ENCODE results near the gene MAP3K8.

The MAP3K8 gene

DNA sequence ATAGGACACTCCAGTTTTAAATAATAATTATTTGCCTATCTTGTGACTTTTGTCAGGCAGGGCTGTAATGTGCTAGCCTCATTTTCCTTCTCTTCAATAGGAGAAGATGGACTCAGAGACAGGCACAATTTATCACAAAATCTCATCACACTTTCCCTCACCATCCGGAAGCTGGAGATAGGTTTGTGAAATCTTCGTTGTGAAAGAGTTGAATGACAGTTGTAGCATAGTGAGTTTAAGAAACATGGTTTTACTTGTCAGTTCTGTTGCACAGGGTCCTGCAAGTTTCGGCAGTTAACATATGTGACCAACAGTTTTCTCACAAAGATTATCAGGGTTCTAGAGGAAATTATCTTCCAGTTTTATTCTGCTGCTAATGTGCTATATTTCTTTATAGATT is 37.7 kb upstream of the MAP3K8 start:
- H3K18ac ChIP-seq (ENCODE audit: low read length) = no peak overlapping the region
- DNase-seq (ENCODE audit: low spot score) = no peak
- H4K8ac ChIP-seq (ENCODE audit: low read depth, low read length) = no peak overlapping the region
- H3K23ac ChIP-seq (ENCODE audit: low read depth, low read length, poor library complexity) = no peak overlapping the region
- no peak overlapping the region for H2BK12ac ChIP-seq (ENCODE audit: low read length)
- WGBS, 2 donors (ENCODE audit: extremely low coverage in 2 of 2, insufficient read length in 2 of 2, insufficient replicate concordance in 1 of 2) = no CpG with 5 or more reads among the region's 3 CpGs
- no peak overlapping the region for H3K14ac ChIP-seq (ENCODE audit: low read length)
- H2BK120ac ChIP-seq (ENCODE audit: low read depth, low read length) = no peak overlapping the region
- H3K4ac ChIP-seq (ENCODE audit: low read length) = no peak overlapping the region
- no peak overlapping the region for H2BK5ac ChIP-seq (ENCODE audit: low read length)
- no peak overlapping the region for H3K9ac ChIP-seq (ENCODE audit: low read depth, low read length, poor library complexity)
- no peak overlapping the region for H2BK15ac ChIP-seq (ENCODE audit: low read length)
- H3K4me3 ChIP-seq (ENCODE audit: low read length in 2 of 2) = no peak overlapping the region
- no peak overlapping the region for H4K91ac ChIP-seq (ENCODE audit: low read depth, low read length, poor library complexity)
- no peak overlapping the region for H2AFZ ChIP-seq (ENCODE audit: low read length)
- no peaks in the 10 kb centered on the region for H3K36me3 ChIP-seq (replicated peaks in 1 of 2; ENCODE audit: control insufficient read depth in 2 of 2, insufficient read depth in 2 of 2, low read length in 2 of 2)
- no peak overlapping the region for H3K27ac ChIP-seq (replicated peaks; ENCODE audit: low read length)
- no peak overlapping the region for H2AK5ac ChIP-seq (ENCODE audit: low read depth, low read length)
- no peaks in the 10 kb centered on the region for H3K79me1 ChIP-seq (ENCODE audit: low read depth, low read length)
- H3K27me3 ChIP-seq (ENCODE audit: control insufficient read depth in 3 of 3, insufficient read depth in 3 of 3, low read depth in 1 of 3, low read length in 3 of 3) = peaks cover 0 to 41% (median 0%) of the 10 kb centered on the region in 3 experiments
- no peak overlapping the region for H3K4me2 ChIP-seq (ENCODE audit: insufficient read depth, low read length, poor library complexity, severe bottlenecking)
- peaks cover 0 to 3% of the 10 kb centered on the region in 2 donors for H3K4me1 ChIP-seq (ENCODE audit: control insufficient read depth in 2 of 2, insufficient read depth in 1 of 2, low read depth in 1 of 2, low read length in 2 of 2)
- no peaks in the 10 kb centered on the region for H3K9me3 ChIP-seq (replicated peaks in 1 of 2; ENCODE audit: control insufficient read depth in 2 of 2, insufficient read depth in 1 of 2, low read depth in 1 of 2, low read length in 2 of 2)

DNA sequence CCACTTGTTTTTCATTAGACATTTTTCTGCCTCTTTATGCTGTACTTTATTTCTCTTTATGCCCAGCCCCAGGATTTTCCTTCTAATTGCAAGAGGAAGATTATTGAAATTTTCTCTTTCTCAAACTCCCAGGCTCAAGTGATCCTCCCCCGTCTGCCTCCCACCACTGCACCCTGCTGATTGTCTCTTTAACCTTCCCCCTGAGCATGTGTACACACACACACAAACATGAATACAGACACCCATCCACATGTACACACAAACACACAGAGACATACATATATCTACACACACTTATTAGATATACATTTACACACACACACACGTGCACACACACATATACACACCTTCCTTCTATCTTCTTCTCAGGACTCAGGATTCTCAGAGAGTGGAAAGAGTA is 37.3 kb upstream of the MAP3K8 start:
- no CpG with 5 or more reads among the region's 2 CpGs for WGBS, 2 donors (ENCODE audit: extremely low coverage in 2 of 2, insufficient read length in 2 of 2, insufficient replicate concordance in 1 of 2)
- Histone ChIP-seq H2BK5ac (ENCODE audit: low read length) (no peak overlapping the region), H3K4ac (ENCODE audit: low read length) (no peak overlapping the region), H2BK15ac (ENCODE audit: low read length) (no peak overlapping the region), H3K4me3 (ENCODE audit: low read length in 2 of 2) (no peak overlapping the region), H2AK5ac (ENCODE audit: low read depth, low read length) (no peak overlapping the region), H2AFZ (ENCODE audit: low read length) (no peak overlapping the region), H3K27me3 (ENCODE audit: control insufficient read depth in 3 of 3, insufficient read depth in 3 of 3, low read depth in 1 of 3, low read length in 3 of 3) (peaks cover 0 to 38% (median 0%) of the 10 kb centered on the region in 3 experiments), H2BK12ac (ENCODE audit: low read length) (no peak overlapping the region), H3K27ac (replicated peaks; ENCODE audit: low read length) (no peak overlapping the region), H4K8ac (ENCODE audit: low read depth, low read length) (no peak overlapping the region), H3K79me1 (ENCODE audit: low read depth, low read length) (no peaks in the 10 kb centered on the region), H2BK120ac (ENCODE audit: low read depth, low read length) (no peak overlapping the region), H3K4me2 (ENCODE audit: insufficient read depth, low read length, poor library complexity, severe bottlenecking) (no peak overlapping the region), H3K18ac (ENCODE audit: low read length) (no peak overlapping the region), H3K14ac (ENCODE audit: low read length) (no peak overlapping the region), H3K36me3 (replicated peaks in 1 of 2; ENCODE audit: control insufficient read depth in 2 of 2, insufficient read depth in 2 of 2, low read length in 2 of 2) (no peaks in the 10 kb centered on the region), H3K4me1 (ENCODE audit: control insufficient read depth in 2 of 2, insufficient read depth in 1 of 2, low read depth in 1 of 2, low read length in 2 of 2) (peaks cover 0 to 1% of the 10 kb centered on the region in 2 donors), H3K9me3 (replicated peaks in 1 of 2; ENCODE audit: control insufficient read depth in 2 of 2, insufficient read depth in 1 of 2, low read depth in 1 of 2, low read length in 2 of 2) (no peaks in the 10 kb centered on the region), H3K9ac (ENCODE audit: low read depth, low read length, poor library complexity) (no peak overlapping the region), H4K91ac (ENCODE audit: low read depth, low read length, poor library complexity) (no peak overlapping the region), H3K23ac (ENCODE audit: low read depth, low read length, poor library complexity) (no peak overlapping the region)
- no peak for DNase-seq (ENCODE audit: low spot score)

DNA sequence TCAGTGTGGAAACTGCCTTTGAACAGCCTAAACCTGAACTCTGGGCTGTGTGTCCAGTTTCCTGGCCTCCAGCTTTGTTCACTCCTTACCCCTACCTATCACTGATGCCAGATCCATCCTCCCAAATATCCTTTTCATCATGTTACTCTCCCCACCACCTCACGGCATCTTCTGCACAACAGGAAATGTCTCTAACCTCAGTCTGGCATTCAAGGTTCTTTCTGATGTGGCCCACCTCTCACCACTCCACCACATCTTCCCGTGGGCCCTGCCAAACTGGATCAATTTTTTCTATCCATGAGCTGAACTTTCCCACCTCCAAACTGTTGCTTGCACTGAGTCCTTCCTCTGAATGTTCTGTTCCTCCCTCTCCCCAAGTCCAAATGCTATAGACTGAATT is 35.8 kb upstream of the MAP3K8 start:
- Histone ChIP-seq H3K36me3 (replicated peaks in 1 of 2; ENCODE audit: control insufficient read depth in 2 of 2, insufficient read depth in 2 of 2, low read length in 2 of 2) (no peaks in the 10 kb centered on the region), H4K8ac (ENCODE audit: low read depth, low read length) (no peak overlapping the region), H2BK120ac (ENCODE audit: low read depth, low read length) (no peak overlapping the region), H2BK12ac (ENCODE audit: low read length) (no peak overlapping the region), H3K27ac (replicated peaks; ENCODE audit: low read length) (no peak overlapping the region), H3K23ac (ENCODE audit: low read depth, low read length, poor library complexity) (no peak overlapping the region), H2BK15ac (ENCODE audit: low read length) (no peak overlapping the region), H3K27me3 (ENCODE audit: control insufficient read depth in 3 of 3, insufficient read depth in 3 of 3, low read depth in 1 of 3, low read length in 3 of 3) (peaks cover 0 to 33% (median 0%) of the 10 kb centered on the region in 3 experiments), H3K4me3 (ENCODE audit: low read length in 2 of 2) (no peak overlapping the region), H3K18ac (ENCODE audit: low read length) (no peak overlapping the region), H4K91ac (ENCODE audit: low read depth, low read length, poor library complexity) (no peak overlapping the region), H3K9me3 (replicated peaks in 1 of 2; ENCODE audit: control insufficient read depth in 2 of 2, insufficient read depth in 1 of 2, low read depth in 1 of 2, low read length in 2 of 2) (no peaks in the 10 kb centered on the region), H2AK5ac (ENCODE audit: low read depth, low read length) (no peak overlapping the region), H3K4ac (ENCODE audit: low read length) (no peak overlapping the region), H2BK5ac (ENCODE audit: low read length) (no peak overlapping the region), H2AFZ (ENCODE audit: low read length) (no peak overlapping the region), H3K14ac (ENCODE audit: low read length) (no peak overlapping the region), H3K9ac (ENCODE audit: low read depth, low read length, poor library complexity) (no peak overlapping the region), H3K4me2 (ENCODE audit: insufficient read depth, low read length, poor library complexity, severe bottlenecking) (no peak overlapping the region), H3K79me1 (ENCODE audit: low read depth, low read length) (no peaks in the 10 kb centered on the region), H3K4me1 (ENCODE audit: control insufficient read depth in 2 of 2, insufficient read depth in 1 of 2, low read depth in 1 of 2, low read length in 2 of 2) (no peaks in the 10 kb centered on the region)
- no CpG with 5 or more reads among the region's 2 CpGs for WGBS, 2 donors (ENCODE audit: extremely low coverage in 2 of 2, insufficient read length in 2 of 2, insufficient replicate concordance in 1 of 2)
- DNase-seq (ENCODE audit: low spot score) = no peak

DNA sequence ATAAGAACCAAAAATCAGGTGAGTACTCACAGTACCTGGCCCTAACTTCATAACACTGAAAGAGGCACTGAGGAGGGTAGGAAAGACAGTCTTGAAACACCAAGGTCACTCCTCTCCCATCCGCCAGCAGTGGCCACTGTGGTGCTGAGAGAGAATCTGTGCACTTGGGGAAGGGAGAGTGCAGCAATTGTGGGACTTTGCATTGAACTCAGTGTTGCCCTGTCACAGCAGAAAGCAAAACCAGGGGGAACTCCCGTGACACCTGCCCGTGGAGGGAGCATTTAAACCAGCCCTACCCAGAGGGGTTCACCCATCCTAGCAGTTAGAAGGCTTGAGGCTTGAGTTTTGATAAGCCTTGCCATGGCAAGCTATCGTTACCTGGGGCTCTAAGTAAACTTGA is 35.2 kb upstream of the MAP3K8 start:
- no peak for DNase-seq (ENCODE audit: low spot score)
- H3K18ac ChIP-seq (ENCODE audit: low read length) = no peak overlapping the region
- H3K27me3 ChIP-seq (ENCODE audit: control insufficient read depth in 3 of 3, insufficient read depth in 3 of 3, low read depth in 1 of 3, low read length in 3 of 3) = peaks cover 0 to 33% (median 0%) of the 10 kb centered on the region in 3 experiments
- no peak overlapping the region for H2BK15ac ChIP-seq (ENCODE audit: low read length)
- no peak overlapping the region for H3K14ac ChIP-seq (ENCODE audit: low read length)
- no peak overlapping the region for H3K4ac ChIP-seq (ENCODE audit: low read length)
- no peak overlapping the region for H3K9ac ChIP-seq (ENCODE audit: low read depth, low read length, poor library complexity)
- H2BK5ac ChIP-seq (ENCODE audit: low read length) = no peak overlapping the region
- no peak overlapping the region for H3K4me3 ChIP-seq (ENCODE audit: low read length in 2 of 2)
- no peak overlapping the region for H3K4me2 ChIP-seq (ENCODE audit: insufficient read depth, low read length, poor library complexity, severe bottlenecking)
- H2AK5ac ChIP-seq (ENCODE audit: low read depth, low read length) = no peak overlapping the region
- H3K36me3 ChIP-seq (replicated peaks in 1 of 2; ENCODE audit: control insufficient read depth in 2 of 2, insufficient read depth in 2 of 2, low read length in 2 of 2) = no peaks in the 10 kb centered on the region
- no peak overlapping the region for H2AFZ ChIP-seq (ENCODE audit: low read length)
- H3K27ac ChIP-seq (replicated peaks; ENCODE audit: low read length) = no peak overlapping the region
- no peak overlapping the region for H2BK120ac ChIP-seq (ENCODE audit: low read depth, low read length)
- no peak overlapping the region for H4K8ac ChIP-seq (ENCODE audit: low read depth, low read length)
- no peaks in the 10 kb centered on the region for H3K9me3 ChIP-seq (replicated peaks in 1 of 2; ENCODE audit: control insufficient read depth in 2 of 2, insufficient read depth in 1 of 2, low read depth in 1 of 2, low read length in 2 of 2)
- no peak overlapping the region for H4K91ac ChIP-seq (ENCODE audit: low read depth, low read length, poor library complexity)
- H2BK12ac ChIP-seq (ENCODE audit: low read length) = no peak overlapping the region
- H3K23ac ChIP-seq (ENCODE audit: low read depth, low read length, poor library complexity) = no peak overlapping the region
- no peaks in the 10 kb centered on the region for H3K79me1 ChIP-seq (ENCODE audit: low read depth, low read length)
- no peaks in the 10 kb centered on the region for H3K4me1 ChIP-seq (ENCODE audit: control insufficient read depth in 2 of 2, insufficient read depth in 1 of 2, low read depth in 1 of 2, low read length in 2 of 2)
- no CpG with 5 or more reads among the region's 4 CpGs for WGBS, 2 donors (ENCODE audit: extremely low coverage in 2 of 2, insufficient read length in 2 of 2, insufficient replicate concordance in 1 of 2)

All from neuronal stem cell (in vitro differentiated cells).